Right ventricle myocardium inferior (tissue), 1 donor: ENCODE measurements around the gene PCDHGB3. TPM values are rescaled to one million over a fixed set of nuclear protein-coding genes. Genes with fewer than 3 reads are reported as not detected.
"Not testable (repeated sequence)": the region's sequence is repeated elsewhere in the genome, so short reads cannot be mapped to it uniquely, and the experiment has no call there.

Experiments
- ATAC-seq: fragments of 200-7000 bp; cut with Tn5 transposase; one replicate; pipeline ENCODE4 v1.9.1; 2020; ENCODE audit warnings: mild to moderate bottlenecking, moderate library complexity
- DNase-seq: peaks from one replicate; pipeline ENCODE4 v3.0.0; 2021; ENCODE audit errors: missing footprints
- intact Hi-C: fragments of 100-400 bp; cut with DNase I; formaldehyde crosslinking; loops from one replicate; pipeline ENCODE4 v1.11.0; 2022
- long read RNA-seq: library from polyadenylated mRNA; unstranded; transcript quantifications from one replicate; pipeline ENCODE4 v2.0.0, GENCODE V29; 2021
- total RNA-seq: library from RNA; stranded (reverse); fragmentation: NEBNext Ultra II Directional; extraction: Animal tissue kit (Norgen Biotek cat#: 25700); gene quantifications from one replicate; pipeline ENCODE4 v1.2.1, GENCODE V29; 2021
- donor health status: DM: no; HTN: yes; CAD: no; lungs with severe emphysema.

Gene PCDHGB3
- 7.3 TPM for total RNA-seq
- long read RNA-seq: 0 reads

- intact Hi-C loops: loop anchor here (5.0 kb wide), 1 partner anchor 42 kb away; the partner anchor contains the start of gene PCDHGA10
- DNase-seq (peak; percentile 84), ATAC-seq (peak; percentile 86)
These were observed at the start of gene PCDHGB3 for GRCh38 chr5:141369994-141370848. PCDHGB3 (plus strand) TSS chr5:141370242; CDS start chr5:141370395, 153 bp downstream.

GRCh38 chr5:141322261-141322660 lies 47.8 kb upstream of the PCDHGB3 start:
- DNase-seq (no peak), ATAC-seq (no peak)
- intact Hi-C loops: loop anchor here (10.0 kb wide), 1 partner anchor 107 kb away; the partner anchor contains the start of gene PCDHB13

GRCh38 chr5:141326088-141326854 lies 43.8 kb upstream of the PCDHGB3 start:
- peak; percentile 80 for DNase-seq
- peak; percentile 89 for ATAC-seq
- intact Hi-C loops: loop anchor here (10.0 kb wide), 1 partner anchor 111 kb away; the partner anchor contains the start of gene PCDHB13

- ATAC-seq (no peak), DNase-seq (peak; percentile 48)
- intact Hi-C loops: loop anchor here (10.0 kb wide), 1 partner anchor 113 kb away; the partner anchor contains the start of gene PCDHB13
These were observed 41.8 kb upstream of the PCDHGB3 start for GRCh38 chr5:141328231-141328630.

- intact Hi-C loops: no loop called here
- peak; percentile 45 for DNase-seq
- peak; percentile 62 for ATAC-seq
These were observed 39.6 kb upstream of the PCDHGB3 start, which contains the start of gene PCDHGA1 for GRCh38 chr5:141330299-141331080. PCDHGA1 (plus strand) TSS chr5:141330514.

GRCh38 chr5:141332571-141332970 lies 37.5 kb upstream of the PCDHGB3 start:
- ATAC-seq, intact Hi-C loops, DNase-seq: not testable (repeated sequence)

- intact Hi-C loops: loop anchor here (5.0 kb wide), 1 partner anchor 224 kb away; no protein-coding TSS in a partner anchor
- DNase-seq: peak; percentile 66
- peak; percentile 70 for ATAC-seq
These were observed 31.3 kb upstream of the PCDHGB3 start, which contains the start of gene PCDHGA2 for GRCh38 chr5:141338538-141339306. PCDHGA2 (plus strand) TSS chr5:141338760.

GRCh38 chr5:141340781-141341354 lies 29.2 kb upstream of the PCDHGB3 start:
- DNase-seq, ATAC-seq, intact Hi-C loops: not testable (repeated sequence)

GRCh38 chr5:141342773-141343172 lies 27.3 kb upstream of the PCDHGB3 start:
- intact Hi-C loops: no loop called here
- DNase-seq (no peak), ATAC-seq (peak; percentile 61)

- no peak for DNase-seq
- intact Hi-C loops: no loop called here
- ATAC-seq: peak; percentile 56
These were observed 26.6 kb upstream of the PCDHGB3 start, which contains the start of gene PCDHGA3 for GRCh38 chr5:141343242-141343952. PCDHGA3 (plus strand) TSS chr5:141343829; CDS start chr5:141344034, 205 bp downstream.

GRCh38 chr5:141343953-141344463 lies 26.0 kb upstream of the PCDHGB3 start:
- ATAC-seq (no peak), DNase-seq (peak; percentile 63)
- intact Hi-C loops: no loop called here

GRCh38 chr5:141345327-141345726 lies 24.7 kb upstream of the PCDHGB3 start:
- intact Hi-C loops: no loop called here
- ATAC-seq (no peak), DNase-seq (no peak)

GRCh38 chr5:141346017-141346416 lies 24.0 kb upstream of the PCDHGB3 start:
- DNase-seq, ATAC-seq, intact Hi-C loops: not testable (repeated sequence)

- DNase-seq (no peak), ATAC-seq (peak; percentile 83)
- intact Hi-C loops: no loop called here
These were observed 20.0 kb upstream of the PCDHGB3 start, which contains the start of gene PCDHGB1 for GRCh38 chr5:141349917-141350619. PCDHGB1 (plus strand) TSS chr5:141350099; CDS start chr5:141350261, 162 bp downstream.

- ATAC-seq (no peak), DNase-seq (no peak)
- intact Hi-C loops: no loop called here
These were observed 18.5 kb upstream of the PCDHGB3 start for GRCh38 chr5:141351591-141351990.
